ENCODE measurements around the gene RAB36.

DNA sequence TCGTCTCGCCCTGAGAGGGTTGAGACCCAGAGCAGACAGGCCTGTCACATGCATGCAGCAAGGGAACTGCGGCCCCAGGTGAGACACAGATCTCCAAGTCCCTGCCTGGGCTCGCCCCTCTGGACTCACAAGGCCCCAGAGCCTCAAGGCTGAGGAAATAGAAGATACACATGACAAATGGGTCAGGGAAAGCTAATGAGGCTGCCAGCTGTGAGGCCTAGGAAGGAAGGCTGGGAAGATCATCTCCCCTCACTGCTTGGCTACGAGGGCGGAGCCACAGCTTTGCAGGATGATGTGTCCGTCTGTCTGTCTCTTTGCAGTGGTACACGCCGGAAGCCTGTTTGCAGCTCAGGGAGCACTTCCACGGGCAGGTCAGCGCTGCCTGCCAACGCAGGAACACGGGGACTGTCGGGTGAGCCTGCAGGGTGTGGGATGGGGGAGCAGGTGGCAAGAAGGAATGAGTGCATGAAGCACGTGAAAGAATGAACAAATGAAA is 4.5 kb downstream of the RAB36 start:
- TF ChIP-seq, protein P1, sequence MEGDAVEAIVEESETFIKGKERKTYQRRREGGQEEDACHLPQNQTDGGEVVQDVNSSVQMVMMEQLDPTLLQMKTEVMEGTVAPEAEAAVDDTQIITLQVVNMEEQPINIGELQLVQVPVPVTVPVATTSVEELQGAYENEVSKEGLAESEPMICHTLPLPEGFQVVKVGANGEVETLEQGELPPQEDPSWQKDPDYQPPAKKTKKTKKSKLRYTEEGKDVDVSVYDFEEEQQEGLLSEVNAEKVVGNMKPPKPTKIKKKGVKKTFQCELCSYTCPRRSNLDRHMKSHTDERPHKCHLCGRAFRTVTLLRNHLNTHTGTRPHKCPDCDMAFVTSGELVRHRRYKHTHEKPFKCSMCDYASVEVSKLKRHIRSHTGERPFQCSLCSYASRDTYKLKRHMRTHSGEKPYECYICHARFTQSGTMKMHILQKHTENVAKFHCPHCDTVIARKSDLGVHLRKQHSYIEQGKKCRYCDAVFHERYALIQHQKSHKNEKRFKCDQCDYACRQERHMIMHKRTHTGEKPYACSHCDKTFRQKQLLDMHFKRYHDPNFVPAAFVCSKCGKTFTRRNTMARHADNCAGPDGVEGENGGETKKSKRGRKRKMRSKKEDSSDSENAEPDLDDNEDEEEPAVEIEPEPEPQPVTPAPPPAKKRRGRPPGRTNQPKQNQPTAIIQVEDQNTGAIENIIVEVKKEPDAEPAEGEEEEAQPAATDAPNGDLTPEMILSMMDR (optimal IDR thresholded peaks at IDR 0.05 in 1 of 3, IDR thresholded peaks at IDR 0.05 in 1 of 3, conservative IDR thresholded peaks at IDR 0.05 in 1 of 3; ENCODE audit: extremely low read depth in 1 of 3, insufficient read depth in 2 of 3, low read length in 3 of 3), result no peak
- TF ChIP-seq EZH2 (IDR thresholded peaks at IDR 0.05; ENCODE audit: low read length), result no peak

Data from keratinocyte (primary cell).